ENCODE results near the gene POLR2A.

Gene POLR2A

DNA sequence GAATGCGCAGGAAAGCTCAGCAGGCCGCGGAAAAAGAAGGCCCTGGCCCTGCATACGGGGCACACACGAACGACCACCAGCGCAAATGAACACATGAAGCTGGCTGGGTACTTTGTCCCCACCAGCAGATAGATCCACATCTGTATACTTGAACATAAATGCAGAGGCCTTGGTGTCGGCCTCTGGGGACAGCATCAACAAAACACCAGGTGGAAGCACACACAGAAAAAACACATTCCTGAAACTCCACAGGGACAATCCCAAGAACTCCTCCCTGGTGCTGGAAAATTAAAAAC lies 4.1 kb upstream of the POLR2A start (continued):
- TF ChIP-seq ZNF324 (tag by site-specific recombination; IDR thresholded peaks at IDR 0.05) (no peak), ZNF629 (tag by site-specific recombination; IDR thresholded peaks at IDR 0.05) (no peak), ZNF391 (tag by site-specific recombination; IDR thresholded peaks at IDR 0.05; ENCODE audit: borderline replicate concordance, low read depth) (no peak), EGR2 (tag by site-specific recombination; IDR thresholded peaks at IDR 0.05; ENCODE audit: low read depth) (no peak), ZNF155 (tag by site-specific recombination; IDR thresholded peaks at IDR 0.05) (no peak), ZNF501 (tag by site-specific recombination; IDR thresholded peaks at IDR 0.05) (no peak), ZNF335 (tag by site-specific recombination; conservative IDR thresholded peaks at IDR 0.05) (peak; percentile 49; the same call in 1 of the 2 replicates), CTCF (tag by site-specific recombination; IDR thresholded peaks at IDR 0.05) (no peak; the same call in 1 of the 2 replicates), ZNF654 (tag by site-specific recombination; IDR thresholded peaks at IDR 0.05; ENCODE audit: low read depth) (no peak), ZIC2 (tag by site-specific recombination; IDR thresholded peaks at IDR 0.05) (no peak), ZNF473 (tag by site-specific recombination; IDR thresholded peaks at IDR 0.05) (no peak), ZSCAN4 (tag by site-specific recombination; IDR thresholded peaks at IDR 0.05) (peak; percentile 84), ZNF248 (tag by site-specific recombination; IDR thresholded peaks at IDR 0.05) (no peak), IKZF3 (tag by site-specific recombination; IDR thresholded peaks at IDR 0.05) (peak; percentile 30; the same call in 1 of the 2 replicates), SP3 (tag by site-specific recombination; IDR thresholded peaks at IDR 0.05) (no peak), ZNF112 (tag by site-specific recombination; IDR thresholded peaks at IDR 0.05) (no peak), ZNF354C (tag by site-specific recombination; IDR thresholded peaks at IDR 0.05; ENCODE audit: borderline replicate concordance, low read depth) (no peak), ZNF426 (tag by site-specific recombination; IDR thresholded peaks at IDR 0.05) (no peak), ZNF558 (tag by site-specific recombination; IDR thresholded peaks at IDR 0.05) (no peak), ZNF48 (tag by site-specific recombination; IDR thresholded peaks at IDR 0.05) (no peak), ZBTB1 (tag by site-specific recombination; IDR thresholded peaks at IDR 0.05) (no peak), ZNF843 (tag by site-specific recombination; IDR thresholded peaks at IDR 0.05) (no peak), ZNF544 (tag by site-specific recombination; IDR thresholded peaks at IDR 0.05) (no peak), ZFP41 (tag by site-specific recombination; IDR thresholded peaks at IDR 0.05; ENCODE audit: borderline replicate concordance) (no peak), PATZ1 (tag by site-specific recombination; IDR thresholded peaks at IDR 0.05) (peak; percentile 41; the same call in 1 of the 2 replicates), ZNF518A (tag by site-specific recombination; conservative IDR thresholded peaks at IDR 0.05; ENCODE audit: low read depth) (no peak), OVOL3 (tag by site-specific recombination; IDR thresholded peaks at IDR 0.05) (no peak)
- TF ChIP-seq, protein P1, sequence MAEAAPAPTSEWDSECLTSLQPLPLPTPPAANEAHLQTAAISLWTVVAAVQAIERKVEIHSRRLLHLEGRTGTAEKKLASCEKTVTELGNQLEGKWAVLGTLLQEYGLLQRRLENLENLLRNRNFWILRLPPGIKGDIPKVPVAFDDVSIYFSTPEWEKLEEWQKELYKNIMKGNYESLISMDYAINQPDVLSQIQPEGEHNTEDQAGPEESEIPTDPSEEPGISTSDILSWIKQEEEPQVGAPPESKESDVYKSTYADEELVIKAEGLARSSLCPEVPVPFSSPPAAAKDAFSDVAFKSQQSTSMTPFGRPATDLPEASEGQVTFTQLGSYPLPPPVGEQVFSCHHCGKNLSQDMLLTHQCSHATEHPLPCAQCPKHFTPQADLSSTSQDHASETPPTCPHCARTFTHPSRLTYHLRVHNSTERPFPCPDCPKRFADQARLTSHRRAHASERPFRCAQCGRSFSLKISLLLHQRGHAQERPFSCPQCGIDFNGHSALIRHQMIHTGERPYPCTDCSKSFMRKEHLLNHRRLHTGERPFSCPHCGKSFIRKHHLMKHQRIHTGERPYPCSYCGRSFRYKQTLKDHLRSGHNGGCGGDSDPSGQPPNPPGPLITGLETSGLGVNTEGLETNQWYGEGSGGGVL (tag by site-specific recombination; IDR thresholded peaks at IDR 0.05): no peak
- TF ChIP-seq, protein P2, sequence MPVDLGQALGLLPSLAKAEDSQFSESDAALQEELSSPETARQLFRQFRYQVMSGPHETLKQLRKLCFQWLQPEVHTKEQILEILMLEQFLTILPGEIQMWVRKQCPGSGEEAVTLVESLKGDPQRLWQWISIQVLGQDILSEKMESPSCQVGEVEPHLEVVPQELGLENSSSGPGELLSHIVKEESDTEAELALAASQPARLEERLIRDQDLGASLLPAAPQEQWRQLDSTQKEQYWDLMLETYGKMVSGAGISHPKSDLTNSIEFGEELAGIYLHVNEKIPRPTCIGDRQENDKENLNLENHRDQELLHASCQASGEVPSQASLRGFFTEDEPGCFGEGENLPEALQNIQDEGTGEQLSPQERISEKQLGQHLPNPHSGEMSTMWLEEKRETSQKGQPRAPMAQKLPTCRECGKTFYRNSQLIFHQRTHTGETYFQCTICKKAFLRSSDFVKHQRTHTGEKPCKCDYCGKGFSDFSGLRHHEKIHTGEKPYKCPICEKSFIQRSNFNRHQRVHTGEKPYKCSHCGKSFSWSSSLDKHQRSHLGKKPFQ (tag by site-specific recombination; IDR thresholded peaks at IDR 0.05): 0 out of 2 replicates have a peak, but pooled peaks have one; percentile 53

Data from HEK293 (cell line).